GM23248 (cell line): ENCODE data around the gene AARSD1. TPM values are rescaled to one million over a fixed set of nuclear protein-coding genes. Genes with fewer than 3 reads are reported as not detected.
"Not testable (repeated sequence)": the region's sequence is repeated elsewhere in the genome, so short reads cannot be mapped to it uniquely, and the experiment has no call there.

Experiments used
- DNase-seq: peaks from one replicate; pipeline ENCODE4 v3.0.0-alpha.2; 2015
- H2AFZ ChIP-seq: fragments of 200-600 bp; sonication (generic); 2 replicates; pipeline ENCODE4 v1.6.1; 2016; ENCODE audit warnings: antibody characterized with exemption
- H3F3A ChIP-seq: fragments of 200-600 bp; sonication (generic); 2 replicates; pipeline ENCODE4 v1.6.1; 2016; ENCODE audit warnings: mild to moderate bottlenecking, antibody characterized with exemption, mixed run types; ENCODE audit not compliant: insufficient read depth
- H3K27ac ChIP-seq: fragments of 200-600 bp; sonication (generic); 2 replicates; pipeline ENCODE4 v1.5.1; 2016; ENCODE audit warnings: mild to moderate bottlenecking
- H3K27me3 ChIP-seq: fragments of 200-600 bp; sonication (generic); replicated peaks from 2 replicates; pipeline ENCODE4 v1.6.1; 2016; ENCODE audit warnings: mild to moderate bottlenecking; ENCODE audit not compliant: insufficient read depth
- H3K36me3 ChIP-seq: fragments of 200-600 bp; sonication (generic); 2 replicates; pipeline ENCODE4 v1.6.1; 2016; ENCODE audit warnings: low read depth, mild to moderate bottlenecking
- H3K4me1 ChIP-seq: fragments of 200-600 bp; sonication (generic); 2 replicates; pipeline ENCODE4 v1.6.1; 2016; ENCODE audit warnings: mild to moderate bottlenecking; ENCODE audit not compliant: insufficient read depth
- H3K4me2 ChIP-seq: fragments of 200-600 bp; sonication (generic); one replicate; pipeline ENCODE4 v1.6.1; 2016; ENCODE audit warnings: mild to moderate bottlenecking; ENCODE audit not compliant: unreplicated experiment
- H3K4me3 ChIP-seq: fragments of 200-600 bp; sonication (generic); 2 replicates; pipeline ENCODE4 v1.5.1; 2016; ENCODE audit warnings: mild to moderate bottlenecking
- H3K79me2 ChIP-seq: fragments of 200-600 bp; sonication (generic); 2 replicates; pipeline ENCODE4 v1.6.1; 2016; ENCODE audit warnings: mild to moderate bottlenecking; ENCODE audit not compliant: insufficient read depth
- H3K9ac ChIP-seq: fragments of 200-600 bp; sonication (generic); 2 replicates; pipeline ENCODE4 v1.6.1; 2016; ENCODE audit warnings: mild to moderate bottlenecking
- H3K9me2 ChIP-seq: fragments of 200-600 bp; sonication (generic); 2 replicates; pipeline ENCODE4 v1.6.1; 2016; ENCODE audit warnings: mixed run types, mild to moderate bottlenecking, moderate library complexity; ENCODE audit not compliant: insufficient read depth
- H3K9me3 ChIP-seq: fragments of 200-600 bp; sonication (generic); one replicate; pipeline ENCODE4 v1.6.1; 2017; ENCODE audit warnings: low read depth
- H4K20me1 ChIP-seq: fragments of 200-600 bp; sonication (generic); 2 replicates; pipeline ENCODE4 v1.6.0; 2016; ENCODE audit not compliant: insufficient read depth
- EZH2 ChIP-seq: fragments of 200-600 bp; sonication (generic); IDR thresholded peaks from 2 replicates; pipeline ENCODE4 v1.6.1; 2018; ENCODE audit warnings: antibody characterized with exemption, mild to moderate bottlenecking; ENCODE audit not compliant: insufficient read depth, poor library complexity, severe bottlenecking
- EZH2phosphoT487 ChIP-seq: fragments of 200-600 bp; sonication (generic); IDR thresholded peaks from 2 replicates; pipeline ENCODE4 v1.6.1; 2018; ENCODE audit warnings: antibody characterized with exemption, moderate library complexity, mild to moderate bottlenecking, low read depth; ENCODE audit not compliant: insufficient read depth
- WGBS, 2 experiments: methylation state at CpG; one replicate each; pipeline ENCODE4 v1.1.6; 2015 to 2017; ENCODE audit warnings: low lambda C conversion rate in 2 of 2, low coverage in 1 of 2; ENCODE audit errors: missing lambda C conversion rate in 2 of 2; 5-methylcytosine and 5-hydroxymethylcytosine counted together
- in situ Hi-C: fragments of 300-500 bp; cut with MboI; formaldehyde crosslinking; loops from 2 replicates; pipeline ENCODE4 v1.15.0; 2020
- polyA plus RNA-seq: library from polyadenylated mRNA; unstranded; fragments of >200 nt; fragmentation: Nextera tagmentation; extraction: Ambion mirVana; gene quantifications from 2 replicates; pipeline ENCODE4 v1.2.1, GENCODE V29; 2016
- total RNA-seq: library from RNA; depleted of rRNA; stranded (reverse); fragments of >200 nt; shearing (Covaris generic); gene quantifications from 2 replicates; pipeline ENCODE4 v1.2.3, GENCODE V29; 2014

AARSD1 gene
- total and polyA plus RNA-seq, 2 experiments from 2014 or later, result 24.9 to 46.1 TPM

GRCh38 chr17:42920922-42921321 is 43.3 kb downstream of the AARSD1 start:
- 24 to 32% methylated on average over 3 of the region's 3 CpGs for WGBS, 2 experiments
- in situ Hi-C loops, result no loop called here
- Histone ChIP-seq H3K4me3 (no peak overlapping the region), H3K36me3 (no peaks in the 10 kb centered on the region), H4K20me1 (no peaks in the 10 kb centered on the region), H3K9ac (no peak overlapping the region), H3K9me3 (no peaks in the 10 kb centered on the region), H3K9me2 (no peaks in the 10 kb centered on the region), H3K79me2 (no peaks in the 10 kb centered on the region), H3K4me2 (no peak overlapping the region), H3K4me1 (no peaks in the 10 kb centered on the region), H3F3A (no peaks in the 10 kb centered on the region), H2AFZ (no peak overlapping the region), H3K27ac (no peak overlapping the region), H3K27me3 (peaks cover 29% of the 10 kb centered on the region)
- TF ChIP-seq EZH2phosphoT487 (no peak), EZH2 (no peak)
- DNase-seq, result no peak

DNA sequence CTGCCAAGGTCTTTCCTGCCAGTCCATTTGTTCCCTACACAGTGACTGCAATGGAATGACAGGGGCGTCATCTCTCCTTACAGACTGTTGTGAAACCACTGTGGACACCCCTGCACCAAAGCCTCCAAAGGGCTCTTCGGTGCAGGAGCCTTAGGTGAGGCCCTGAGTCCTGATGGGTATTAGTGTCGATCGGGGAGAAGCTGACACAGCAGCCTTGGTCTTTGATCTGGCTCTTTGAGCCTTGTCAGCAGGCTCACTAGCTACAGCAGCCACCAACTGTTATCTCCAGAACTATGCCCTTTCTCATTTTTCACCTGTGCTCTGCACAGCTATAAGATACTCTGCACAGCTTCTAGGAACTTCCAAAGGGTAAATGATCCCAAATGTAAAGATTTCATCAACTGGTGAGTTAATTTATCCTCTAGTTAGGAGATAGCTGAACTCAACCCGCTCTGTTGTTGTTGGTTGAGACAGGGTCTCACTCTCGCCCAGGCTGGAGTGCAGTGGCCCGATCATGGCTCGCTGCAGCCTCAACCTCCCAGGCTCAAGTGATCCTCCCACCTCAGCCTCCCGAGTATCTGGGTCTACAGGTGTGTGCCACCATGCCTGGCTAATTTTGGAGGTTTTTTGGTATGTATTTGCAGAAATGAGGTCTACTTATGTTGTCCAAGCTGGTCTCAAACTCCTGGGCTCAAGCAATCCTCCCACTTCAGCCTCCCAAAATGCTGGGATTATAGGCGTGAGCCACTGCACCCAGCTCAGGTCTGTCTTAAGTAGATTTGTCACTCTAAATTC is 44.0 kb downstream of the AARSD1 start:
- Histone ChIP-seq H3K9me3 (no peaks in the 10 kb centered on the region), H3K9me2 (no peaks in the 10 kb centered on the region), H4K20me1 (no peaks in the 10 kb centered on the region), H3K4me1 (no peaks in the 10 kb centered on the region), H3K9ac (no peak overlapping the region), H2AFZ (no peak overlapping the region), H3K4me3 (no peak overlapping the region), H3K36me3 (no peaks in the 10 kb centered on the region), H3F3A (no peaks in the 10 kb centered on the region), H3K27me3 (peaks cover 29% of the 10 kb centered on the region), H3K27ac (no peak overlapping the region), H3K79me2 (no peaks in the 10 kb centered on the region), H3K4me2 (no peak overlapping the region)
- TF ChIP-seq EZH2phosphoT487 (no peak), EZH2 (no peak)
- WGBS, 2 experiments, result 71 to 76% methylated on average over 10 of the region's 10 CpGs
- DNase-seq, result no peak
- in situ Hi-C loops, result no loop called here

DNA sequence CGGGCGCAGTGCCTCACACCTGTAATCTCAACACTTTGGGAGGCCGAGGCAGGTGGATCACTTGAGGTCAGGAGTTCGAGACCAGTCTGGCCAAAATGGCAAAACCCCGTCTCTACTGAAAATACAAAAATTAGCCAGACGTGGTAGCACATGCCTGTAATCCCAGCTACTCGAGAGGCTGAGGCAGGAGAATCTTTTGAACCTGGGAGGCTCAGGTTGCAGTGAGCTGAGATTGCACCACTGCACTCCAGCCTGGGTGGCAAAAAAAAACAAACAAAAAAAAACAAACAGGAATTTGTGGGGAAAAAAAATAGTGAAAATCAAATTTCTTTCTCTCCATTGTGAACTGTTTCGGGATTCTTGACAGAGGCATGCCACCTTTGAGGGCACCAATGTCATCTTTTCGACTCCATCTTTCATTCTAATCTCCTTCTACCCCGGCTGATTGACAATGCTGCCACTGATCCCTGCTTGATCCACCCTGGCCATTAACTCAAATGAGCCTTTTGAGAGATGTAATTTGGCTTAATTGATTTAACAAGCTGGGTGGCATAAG is 44.7 kb downstream of the AARSD1 start:
- H4K20me1 ChIP-seq, H3K36me3 ChIP-seq, H3K4me1 ChIP-seq, H3K4me2 ChIP-seq, H3F3A ChIP-seq, H3K4me3 ChIP-seq, H3K9me3 ChIP-seq, H2AFZ ChIP-seq, H3K79me2 ChIP-seq, H3K9me2 ChIP-seq, H3K9ac ChIP-seq, H3K27ac ChIP-seq, in situ Hi-C loops, DNase-seq: not testable (repeated sequence)
- 68 to 73% methylated on average over 10 of the region's 10 CpGs for WGBS, 2 experiments
- H3K27me3 ChIP-seq, result peaks cover 29% of the 10 kb centered on the region

DNA sequence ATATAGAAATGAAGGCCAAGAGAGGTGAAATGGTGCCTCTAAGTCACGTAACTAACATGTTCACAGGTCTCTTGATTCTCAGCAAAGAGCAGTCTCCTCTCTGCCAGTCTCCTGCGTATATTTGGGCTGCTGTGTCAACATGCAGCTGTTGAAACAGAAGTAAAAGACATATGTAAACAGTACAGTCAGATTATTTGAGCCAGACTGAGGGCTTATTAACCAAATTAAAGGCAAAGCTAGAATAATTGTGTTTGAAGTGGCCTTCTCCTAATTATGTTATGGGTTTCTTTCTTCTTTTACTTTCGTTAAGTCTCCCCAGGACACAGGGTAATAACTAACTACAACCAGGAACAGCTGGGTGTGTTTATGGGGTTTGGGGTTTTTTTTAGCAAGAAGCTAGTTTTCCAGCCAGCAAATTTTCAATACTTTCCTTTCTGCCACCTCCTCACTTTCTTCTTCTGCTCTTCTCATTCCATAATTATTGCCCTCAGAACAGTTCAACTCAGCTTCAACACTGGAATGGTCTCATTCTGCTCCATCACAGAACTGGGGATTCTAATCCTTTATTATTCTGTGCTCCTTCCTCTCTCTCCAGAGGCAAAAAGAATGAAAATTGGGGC is 45.2 kb downstream of the AARSD1 start:
- H3K9ac ChIP-seq, result no peak overlapping the region
- 41 to 43% methylated on average over 3 of the region's 3 CpGs for WGBS, 2 experiments
- no peaks in the 10 kb centered on the region for H4K20me1 ChIP-seq
- no peaks in the 10 kb centered on the region for H3K9me2 ChIP-seq
- TF ChIP-seq EZH2phosphoT487 (no peak), EZH2 (no peak)
- no peak for DNase-seq
- no peaks in the 10 kb centered on the region for H3F3A ChIP-seq
- H3K4me2 ChIP-seq, result no peak overlapping the region
- no peaks in the 10 kb centered on the region for H3K79me2 ChIP-seq
- H3K27ac ChIP-seq, result no peak overlapping the region
- no peaks in the 10 kb centered on the region for H3K9me3 ChIP-seq
- H3K27me3 ChIP-seq, result peaks cover 29% of the 10 kb centered on the region
- H3K4me1 ChIP-seq, result no peaks in the 10 kb centered on the region
- H3K36me3 ChIP-seq, result no peaks in the 10 kb centered on the region
- no peak overlapping the region for H2AFZ ChIP-seq
- in situ Hi-C loops, result no loop called here
- H3K4me3 ChIP-seq, result no peak overlapping the region
